Rectal smooth muscle tissue (tissue), 1 donor: Measurements from ENCODE around the gene OLFML2B.
"Not testable (repeated sequence)": the region's sequence is repeated elsewhere in the genome, so short reads cannot be mapped to it uniquely, and the experiment has no call there.

ENCODE experiments used
- H3K27ac ChIP-seq: one replicate; pipeline ENCODE4 v1.7.0; 2013; ENCODE audit warnings: low read depth, low read length, inconsistent platforms
- H3K27me3 ChIP-seq: one replicate; pipeline ENCODE4 v1.7.0; 2013; ENCODE audit warnings: low read length; ENCODE audit not compliant: control insufficient read depth, insufficient read depth
- H3K36me3 ChIP-seq: one replicate; pipeline ENCODE4 v1.7.0; 2013; ENCODE audit warnings: low read length; ENCODE audit not compliant: control insufficient read depth, insufficient read depth
- H3K4me1 ChIP-seq: one replicate; pipeline ENCODE4 v1.7.0; 2013; ENCODE audit warnings: low read length; ENCODE audit not compliant: control insufficient read depth, insufficient read depth
- H3K4me3 ChIP-seq: one replicate; pipeline ENCODE4 v1.7.0; 2013; ENCODE audit warnings: low read length
- H3K9ac ChIP-seq: one replicate; pipeline ENCODE4 v1.7.0; 2013; ENCODE audit warnings: low read length

OLFML2B gene

GRCh38 chr1:162056579-162056978, 32.9 kb upstream of the OLFML2B start:
- H3K27ac ChIP-seq = no peak overlapping the region
- H3K4me3 ChIP-seq = no peak overlapping the region
- no peak overlapping the region for H3K9ac ChIP-seq
- H3K4me1 ChIP-seq = no peaks in the 10 kb centered on the region
- no peaks in the 10 kb centered on the region for H3K27me3 ChIP-seq
- H3K36me3 ChIP-seq = no peaks in the 10 kb centered on the region

- Histone ChIP-seq H3K27ac (no peak overlapping the region), H3K4me1 (no peaks in the 10 kb centered on the region), H3K9ac (no peak overlapping the region), H3K4me3 (no peak overlapping the region), H3K27me3 (no peaks in the 10 kb centered on the region), H3K36me3 (no peaks in the 10 kb centered on the region)
Measured at GRCh38 chr1:162056043-162056442, 32.4 kb upstream of the OLFML2B start.

- H3K36me3 ChIP-seq = no peaks in the 10 kb centered on the region
- no peaks in the 10 kb centered on the region for H3K4me1 ChIP-seq
- no peak overlapping the region for H3K9ac ChIP-seq
- no peak overlapping the region for H3K27ac ChIP-seq
- no peaks in the 10 kb centered on the region for H3K27me3 ChIP-seq
- no peak overlapping the region for H3K4me3 ChIP-seq
Measured at GRCh38 chr1:162055062-162055461, 31.4 kb upstream of the OLFML2B start.

- H3K4me3 ChIP-seq, H3K27ac ChIP-seq, H3K27me3 ChIP-seq, H3K36me3 ChIP-seq, H3K4me1 ChIP-seq, H3K9ac ChIP-seq: not testable (repeated sequence)
Measured at GRCh38 chr1:162053949-162054348, 30.3 kb upstream of the OLFML2B start.

- Histone ChIP-seq H3K27ac (no peak overlapping the region), H3K4me3 (no peak overlapping the region), H3K36me3 (no peaks in the 10 kb centered on the region), H3K9ac (no peak overlapping the region), H3K4me1 (no peaks in the 10 kb centered on the region), H3K27me3 (no peaks in the 10 kb centered on the region)
Measured at GRCh38 chr1:162046921-162047320, 23.3 kb upstream of the OLFML2B start.

- no peak overlapping the region for H3K9ac ChIP-seq
- no peaks in the 10 kb centered on the region for H3K27me3 ChIP-seq
- H3K4me3 ChIP-seq = no peak overlapping the region
Measured at GRCh38 chr1:162042361-162042760, 18.7 kb upstream of the OLFML2B start.

GRCh38 chr1:162040657-162041056, 17.0 kb upstream of the OLFML2B start:
- Histone ChIP-seq H3K9ac (no peak overlapping the region), H3K27me3 (no peaks in the 10 kb centered on the region), H3K4me1 (no peaks in the 10 kb centered on the region)

More at GRCh38 chr1:162042361-162042760, 18.7 kb upstream of the OLFML2B start:
- Histone ChIP-seq H3K4me1 (no peaks in the 10 kb centered on the region), H3K36me3 (no peaks in the 10 kb centered on the region), H3K27ac (no peak overlapping the region)

GRCh38 chr1:162040001-162040400, 16.3 kb upstream of the OLFML2B start:
- no peaks in the 10 kb centered on the region for H3K36me3 ChIP-seq
- H3K4me1 ChIP-seq = no peaks in the 10 kb centered on the region
- no peak overlapping the region for H3K9ac ChIP-seq
- no peak overlapping the region for H3K27ac ChIP-seq
- no peaks in the 10 kb centered on the region for H3K27me3 ChIP-seq
- H3K4me3 ChIP-seq = no peak overlapping the region

More at GRCh38 chr1:162040657-162041056, 17.0 kb upstream of the OLFML2B start:
- Histone ChIP-seq H3K36me3 (no peaks in the 10 kb centered on the region), H3K4me3 (no peak overlapping the region), H3K27ac (no peak overlapping the region)

GRCh38 chr1:162038624-162039023, 15.0 kb upstream of the OLFML2B start:
- Histone ChIP-seq H3K36me3 (no peaks in the 10 kb centered on the region), H3K27ac (no peak overlapping the region), H3K4me3 (no peak overlapping the region), H3K9ac (no peak overlapping the region), H3K4me1 (no peaks in the 10 kb centered on the region), H3K27me3 (no peaks in the 10 kb centered on the region)

GRCh38 chr1:162036163-162036562, 12.5 kb upstream of the OLFML2B start:
- Histone ChIP-seq H3K27me3 (no peaks in the 10 kb centered on the region), H3K4me1 (no peaks in the 10 kb centered on the region), H3K36me3 (no peaks in the 10 kb centered on the region), H3K27ac (no peak overlapping the region), H3K4me3 (no peak overlapping the region), H3K9ac (no peak overlapping the region)

- no peak overlapping the region for H3K27ac ChIP-seq
- no peak overlapping the region for H3K4me3 ChIP-seq
- H3K27me3 ChIP-seq = no peaks in the 10 kb centered on the region
- no peaks in the 10 kb centered on the region for H3K36me3 ChIP-seq
- H3K4me1 ChIP-seq = no peaks in the 10 kb centered on the region
- no peak overlapping the region for H3K9ac ChIP-seq
Measured at GRCh38 chr1:162035241-162035640, 11.6 kb upstream of the OLFML2B start.

- H3K9ac ChIP-seq = no peak overlapping the region
- H3K27me3 ChIP-seq = no peaks in the 10 kb centered on the region
- H3K4me1 ChIP-seq = no peaks in the 10 kb centered on the region
- no peaks in the 10 kb centered on the region for H3K36me3 ChIP-seq
- peak overlapping the region; percentile 12 for H3K27ac ChIP-seq
- H3K4me3 ChIP-seq = no peak overlapping the region
Measured at GRCh38 chr1:162033428-162033827, 9.8 kb upstream of the OLFML2B start.

- Histone ChIP-seq H3K36me3 (no peaks in the 10 kb centered on the region), H3K4me1 (no peaks in the 10 kb centered on the region), H3K4me3 (no peak overlapping the region), H3K27ac (no peak overlapping the region), H3K9ac (no peak overlapping the region), H3K27me3 (no peaks in the 10 kb centered on the region)
Measured at GRCh38 chr1:162030759-162031280, 7.2 kb upstream of the OLFML2B start.
